GM23248 (cell line): ENCODE results near the gene ANKRD11.

Experiments
- EZH2 ChIP-seq: fragments of 200-600 bp; sonication (generic); IDR thresholded peaks from 2 replicates; pipeline ENCODE4 v1.6.1; 2018; ENCODE audit warnings: antibody characterized with exemption, mild to moderate bottlenecking; ENCODE audit not compliant: insufficient read depth, poor library complexity, severe bottlenecking
- EZH2phosphoT487 ChIP-seq: fragments of 200-600 bp; sonication (generic); IDR thresholded peaks from 2 replicates; pipeline ENCODE4 v1.6.1; 2018; ENCODE audit warnings: antibody characterized with exemption, moderate library complexity, mild to moderate bottlenecking, low read depth; ENCODE audit not compliant: insufficient read depth

GRCh38 chr16:89478576-89479221, 11.7 kb downstream of the ANKRD11 start:
- no peak for TF ChIP-seq EZH2
- TF ChIP-seq EZH2phosphoT487 = 0 out of 2 replicates have a peak, but pooled peaks have one; percentile 27
